Panc1 (cell line): ENCODE data around the gene TMEM87B. TPM values are rescaled to one million over a fixed set of nuclear protein-coding genes. Genes with fewer than 3 reads are reported as not detected.

Experiments
- ATAC-seq: fragments of 200-7000 bp; cut with Tn5 transposase; 2 replicates; pipeline ENCODE4 v1.9.1; 2020; ENCODE audit warnings: mild to moderate bottlenecking, moderate library complexity
- BruUV-seq: library from RNA; stranded (reverse); fragments of 400-500 nt; replicated peaks from 2 replicates; lab custom pipeline; 2021; lab: Mats Ljungman, UMichigan
- CTCF ChIA-PET: fragments of 300-600 bp; sonication (Branson Sonifier 250); formaldehyde crosslinking; loops from one replicate; lab custom pipeline; 2022; ENCODE audit warnings: antibody characterized with exemption; lab: Charles Lee
- POLR2A ChIA-PET: fragments of 300-600 bp; sonication (Branson Sonifier 250); formaldehyde crosslinking; loops from one replicate; lab custom pipeline; 2022; ENCODE audit warnings: antibody characterized with exemption; lab: Charles Lee
- DNase-seq: peaks from one replicate; pipeline ENCODE4 v3.0.0-alpha.2; 2010; ENCODE audit warnings: low read depth, low spot score
- H3K27ac ChIP-seq: 2 replicates; pipeline ENCODE4 v1.5.1; 2011; ENCODE audit warnings: mild to moderate bottlenecking, low read length, inconsistent platforms
- H3K27me3 ChIP-seq: fragments of 200-500 bp; sonication (Bioruptor generic); 2 replicates; pipeline ENCODE4 v1.6.0; 2014; ENCODE audit warnings: low read length, inconsistent platforms; ENCODE audit not compliant: control insufficient read depth, insufficient read depth
- H3K36me3 ChIP-seq: fragments of 200-500 bp; sonication (Bioruptor generic); 2 replicates; pipeline ENCODE4 v1.5.1; 2014; ENCODE audit warnings: inconsistent platforms, mild to moderate bottlenecking, low read length, moderate library complexity; ENCODE audit not compliant: control insufficient read depth, insufficient read depth
- H3K4me1 ChIP-seq: 2 replicates; pipeline ENCODE4 v1.5.1; 2011; ENCODE audit warnings: inconsistent platforms, mild to moderate bottlenecking, low read length, moderate library complexity; ENCODE audit not compliant: control insufficient read depth, insufficient read depth
- H3K4me3 ChIP-seq, 2 experiments: 2 replicates each; pipeline ENCODE4 v1.5.1; 2011 to 2012; ENCODE audit warnings: low read depth in 2 of 2, low read length in 2 of 2, mild to moderate bottlenecking in 2 of 2, inconsistent platforms in 1 of 2, moderate library complexity in 1 of 2
- H3K9me3 ChIP-seq: fragments of 200-500 bp; sonication (Bioruptor generic); 2 replicates; pipeline ENCODE4 v1.5.1; 2014; ENCODE audit warnings: low read depth, mild to moderate bottlenecking, inconsistent platforms, low read length, moderate library complexity; ENCODE audit not compliant: control insufficient read depth, insufficient read depth
- CTCF ChIP-seq: fragments of 450-650 bp; IDR thresholded peaks from 2 replicates; pipeline ENCODE4 v1.5.1; 2017; ENCODE audit warnings: mild to moderate bottlenecking
- POLR2AphosphoS5 ChIP-seq: IDR thresholded peaks from 2 replicates; pipeline ENCODE4 v1.6.1; 2012; ENCODE audit warnings: mild to moderate bottlenecking, low read depth, low read length, moderate library complexity
- REST ChIP-seq, 2 experiments: IDR thresholded peaks; 2 replicates each; pipeline ENCODE4 v1.6.1; 2011 to 2012; ENCODE audit warnings: low read depth in 2 of 2, control low read depth in 1 of 2, low read length in 1 of 2, mild to moderate bottlenecking in 1 of 2, moderate library complexity in 1 of 2; ENCODE audit not compliant: insufficient read depth in 1 of 2
- SIN3A ChIP-seq: IDR thresholded peaks from 2 replicates; pipeline ENCODE4 v1.6.1; 2012; ENCODE audit warnings: low read depth, mild to moderate bottlenecking, low read length, moderate library complexity, borderline replicate concordance; ENCODE audit not compliant: insufficient read depth
- TCF7L2 ChIP-seq: IDR thresholded peaks from 2 replicates; pipeline ENCODE4 v1.6.1; 2011; ENCODE audit warnings: mild to moderate bottlenecking, low read depth, low read length, inconsistent platforms
- in situ Hi-C: cut with HindIII; loops from 2 replicates; pipeline ENCODE4 v1.10.0; 2016; ENCODE audit warnings: low sequenced_read_pairs, low pct_unique_long_range_greater_than_20kb
- intact Hi-C: fragments of 100-400 bp; cut with micrococcal nuclease; formaldehyde crosslinking; loops from one replicate; pipeline ENCODE4 v1.10.0; 2022; ENCODE audit not compliant: unreplicated experiment
- total RNA-seq: library from RNA; stranded (reverse); gene quantifications from one replicate; pipeline ENCODE4 v1.2.1, GENCODE V29; 2021; ENCODE audit not compliant: unreplicated experiment

The TMEM87B gene
- total RNA-seq, 1 experiment from 2014 or later, result 22.8 TPM

GRCh38 chr2:112108178-112108832, 53.2 kb downstream of the TMEM87B start:
- no peak for TF ChIP-seq REST (IDR thresholded peaks at IDR 0.05; ENCODE audit: insufficient read depth in 1 of 2, low read depth in 2 of 2, low read length in 1 of 2)
- TF ChIP-seq CTCF, result no peak
- TF ChIP-seq SIN3A, result no peak
- TF ChIP-seq TCF7L2, result no peak
- TF ChIP-seq POLR2AphosphoS5, result no peak
- Histone ChIP-seq H3K27ac (no peak overlapping the region), H3K27me3 (no peaks in the 10 kb centered on the region), H3K36me3 (peaks cover 2% of the 10 kb centered on the region), H3K4me3 (no peak overlapping the region), H3K9me3 (peaks cover 14% of the 10 kb centered on the region), H3K4me1 (no peaks in the 10 kb centered on the region)
- BruUV-seq, result no TSS peak
- no peak for DNase-seq
- POLR2A ChIA-PET, result no interaction called here
- intact Hi-C loops (no loop called here), in situ Hi-C loops (no loop called here)
- no peak for ATAC-seq
- CTCF ChIA-PET, result no interaction called here

- H3K36me3 ChIP-seq, result peaks cover 2% of the 10 kb centered on the region
- ChIA-PET POLR2A (no interaction called here), CTCF (interaction anchor here (0.6 kb wide), 1 partner anchor 173 kb away, joined by 6 read pairs; no protein-coding TSS in a partner anchor)
- H3K4me1 ChIP-seq, result no peaks in the 10 kb centered on the region
- peaks cover 14% of the 10 kb centered on the region for H3K9me3 ChIP-seq
- H3K27me3 ChIP-seq, result no peaks in the 10 kb centered on the region
- H3K4me3 ChIP-seq, result no peak overlapping the region
- ATAC-seq (no peak), DNase-seq (no peak)
- in situ Hi-C loops, result no loop called here
- TF ChIP-seq CTCF, result no peak
- no peak for TF ChIP-seq TCF7L2
- TF ChIP-seq SIN3A, result no peak
- TF ChIP-seq POLR2AphosphoS5, result no peak
- no peak overlapping the region for H3K27ac ChIP-seq
- no TSS peak for BruUV-seq
- intact Hi-C loops, result no loop called here
Measured at GRCh38 chr2:112109278-112109677, 54.2 kb downstream of the TMEM87B start.
